Pancreas (tissue), 10 donors: ENCODE measurements around the gene PHACTR3. TPM values are rescaled to one million over a fixed set of nuclear protein-coding genes. Genes with fewer than 3 reads are reported as not detected.

ENCODE experiments used
- ATAC-seq, 4 donors: fragments of 200-7000 bp; cut with Tn5 transposase; one replicate each; pipeline versions ENCODE4 v1.8.0 to v1.9.1; 2020; ENCODE audit warnings: mild to moderate bottlenecking in 4 of 4, moderate library complexity in 4 of 4
- DNase-seq, 6 donors: peaks; one replicate each; pipeline ENCODE4 v3.0.0-alpha.2; 2020
- FAIRE-seq: peaks from 2 replicates; lab custom pipeline; 2012; peaks lifted over from hg19 to GRCh38; lab: Jason Lieb, UNC
- H3K27ac ChIP-seq, 4 donors: fragments of 200-600 bp; sonication (generic); 1 replicate in 3 of 4; 2 replicates in 1 of 4; pipeline versions ENCODE4 v1.5.0 to v1.8.0; 2020
- H3K27me3 ChIP-seq, 4 donors: fragments of 200-600 bp; one replicate each; pipeline ENCODE4 v1.8.0; 2021
- H3K36me3 ChIP-seq, 3 donors: fragments of 200-600 bp; sonication (generic) in 1 of 3; one replicate each; pipeline versions ENCODE4 v1.5.0 to v1.8.0; 2020 to 2021
- H3K4me1 ChIP-seq, 3 donors: fragments of 200-600 bp; one replicate each; pipeline ENCODE4 v1.8.0; 2021
- H3K4me3 ChIP-seq, 4 donors: fragments of 200-600 bp; sonication (generic) in 2 of 4; one replicate each; pipeline versions ENCODE4 v1.5.0 to v1.8.0; 2020 to 2021
- H3K9me3 ChIP-seq, 4 donors: fragments of 200-600 bp; one replicate each; pipeline ENCODE4 v1.8.0; 2021
- WGBS, 2 donors: extraction: QIAGEN DNeasy Blood & Tissue Kit; methylation state at CpG; one replicate each; pipeline ENCODE4 v1.1.7; 2013; 5-methylcytosine and 5-hydroxymethylcytosine counted together
- intact Hi-C, 3 donors: fragments of 100-400 bp; cut with DNase I; formaldehyde crosslinking; loops; one replicate each; pipeline versions ENCODE4 v1.11.1 to v1.14.2; 2022
- polyA plus RNA-seq, 2 donors: library from polyadenylated mRNA; stranded (reverse); fragments of 200-250 nt; gene quantifications; one replicate each; pipeline ENCODE4 v1.2.3, GENCODE V29; 2013
- total RNA-seq, 6 donors: library from RNA; stranded (reverse); fragmentation: NEBNext Ultra II Directional in 4 of 6; extraction: Animal tissue kit (Norgen Biotek cat#: 25700) in 4 of 6; gene quantifications; one replicate each; pipeline versions ENCODE4 v1.2.1 to v1.2.4, GENCODE V29; 2021 to 2023
- TF ChIP-seq, protein P1 (sequence below), 4 donors: fragments of 200-600 bp; sonication (generic) in 3 of 4; IDR thresholded peaks; one replicate each; pipeline versions ENCODE4 v1.5.0 to v1.8.0; 2021; ENCODE audit warnings: antibody characterized with exemption in 4 of 4
- donor health status: healthy with polysubstance abuse.
- donor health status: DM: no; HTN: no; CAD: no; lungs with moderate emphysema.
- donor health status: DM: no; HTN: no; CAD: no.
- donor health status: control.
- donor health status: control.
- donor health status: Bipolar disorder and iron deficiency.
- donor health status: DM: yes; HTN: yes; CAD: no.
- donor health status: DM: no; HTN: no; CAD: no.
- donor health status: DM: no; HTN: no; CAD: no.
- donor health status: DM: yes; HTN: yes; CAD: no.

PHACTR3 gene
- total and polyA plus RNA-seq, 8 donors: 0.14 to 1.5 (median 0.35) TPM; not detected in 3

DNA sequence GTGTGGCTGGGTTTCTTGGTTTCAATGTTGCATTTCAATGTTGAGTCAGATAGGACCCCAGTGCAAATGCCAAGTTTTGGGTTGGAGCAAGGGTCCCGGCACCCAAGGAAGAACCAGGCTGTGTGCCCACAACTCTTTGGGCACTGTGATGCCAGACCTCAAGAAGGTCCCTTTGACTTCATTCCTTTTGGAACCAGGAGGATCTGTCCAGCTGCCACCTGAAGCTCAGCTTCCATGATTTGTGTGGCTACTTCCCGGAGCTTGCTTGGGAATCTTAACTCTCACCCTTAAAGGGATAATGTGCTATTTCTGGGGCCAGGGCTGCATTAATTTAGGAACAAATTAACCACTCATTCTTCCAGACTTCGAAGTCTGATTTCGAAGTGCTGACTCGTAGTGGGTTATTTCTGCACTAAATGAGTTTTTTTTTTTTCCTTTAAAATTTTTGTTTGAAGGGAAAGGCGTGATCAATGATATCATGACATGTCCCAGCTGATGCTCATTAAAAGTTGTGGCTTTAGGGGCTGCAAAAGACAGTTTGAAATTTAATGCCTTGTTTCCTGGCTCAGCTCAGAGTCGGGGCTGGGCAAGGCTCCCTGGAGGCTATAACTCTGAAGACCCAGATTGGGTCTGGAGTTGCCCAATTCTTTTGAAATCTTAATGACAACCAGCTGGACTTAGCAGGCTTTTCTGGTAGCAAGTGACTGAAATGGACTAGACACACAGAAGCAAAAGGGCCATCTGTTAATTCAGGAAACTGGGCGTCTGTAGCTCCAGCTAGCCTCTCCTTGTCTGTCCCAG lies 24.0 kb upstream of the PHACTR3 start:
- H3K4me1 ChIP-seq: no peaks in the 10 kb centered on the region
- 33 to 48% methylated on average over 8 of the region's 8 CpGs for WGBS, 2 donors
- no peak overlapping the region for H3K27ac ChIP-seq
- ATAC-seq (no peak), DNase-seq (no peak), FAIRE-seq (no peak)
- H3K27me3 ChIP-seq: peaks cover 0 to 3% (median 1%) of the 10 kb centered on the region in 4 donors
- no peaks in the 10 kb centered on the region for H3K36me3 ChIP-seq
- intact Hi-C loops: no loop called here
- no peak overlapping the region for H3K4me3 ChIP-seq
- no peaks in the 10 kb centered on the region for H3K9me3 ChIP-seq
- TF ChIP-seq, protein P1, sequence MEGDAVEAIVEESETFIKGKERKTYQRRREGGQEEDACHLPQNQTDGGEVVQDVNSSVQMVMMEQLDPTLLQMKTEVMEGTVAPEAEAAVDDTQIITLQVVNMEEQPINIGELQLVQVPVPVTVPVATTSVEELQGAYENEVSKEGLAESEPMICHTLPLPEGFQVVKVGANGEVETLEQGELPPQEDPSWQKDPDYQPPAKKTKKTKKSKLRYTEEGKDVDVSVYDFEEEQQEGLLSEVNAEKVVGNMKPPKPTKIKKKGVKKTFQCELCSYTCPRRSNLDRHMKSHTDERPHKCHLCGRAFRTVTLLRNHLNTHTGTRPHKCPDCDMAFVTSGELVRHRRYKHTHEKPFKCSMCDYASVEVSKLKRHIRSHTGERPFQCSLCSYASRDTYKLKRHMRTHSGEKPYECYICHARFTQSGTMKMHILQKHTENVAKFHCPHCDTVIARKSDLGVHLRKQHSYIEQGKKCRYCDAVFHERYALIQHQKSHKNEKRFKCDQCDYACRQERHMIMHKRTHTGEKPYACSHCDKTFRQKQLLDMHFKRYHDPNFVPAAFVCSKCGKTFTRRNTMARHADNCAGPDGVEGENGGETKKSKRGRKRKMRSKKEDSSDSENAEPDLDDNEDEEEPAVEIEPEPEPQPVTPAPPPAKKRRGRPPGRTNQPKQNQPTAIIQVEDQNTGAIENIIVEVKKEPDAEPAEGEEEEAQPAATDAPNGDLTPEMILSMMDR (IDR thresholded peaks at IDR 0.05): no peak

GRCh38 chr20:59580991-59581401 lies 23.3 kb upstream of the PHACTR3 start:
- Histone ChIP-seq H3K4me1 (no peaks in the 10 kb centered on the region), H3K4me3 (no peak overlapping the region), H3K27ac (no peak overlapping the region), H3K9me3 (no peaks in the 10 kb centered on the region), H3K36me3 (no peaks in the 10 kb centered on the region), H3K27me3 (peaks cover 0 to 3% (median 1%) of the 10 kb centered on the region in 4 donors)
- DNase-seq (no peak), FAIRE-seq (no peak), ATAC-seq (no peak)
- TF ChIP-seq, protein P1 (IDR thresholded peaks at IDR 0.05): no peak
- WGBS, 2 donors: 50 to 58% methylated on average over 9 of the region's 9 CpGs
- intact Hi-C loops: no loop called here

GRCh38 chr20:59581993-59582679 lies 22.2 kb upstream of the PHACTR3 start:
- no peak for FAIRE-seq

GRCh38 chr20:59583428-59584277 lies 20.7 kb upstream of the PHACTR3 start:
- peak in 1 of 6 donors; percentile 7 for DNase-seq
- Histone ChIP-seq H3K4me1 (no peaks in the 10 kb centered on the region), H3K27me3 (no peaks in the 10 kb centered on the region), H3K27ac (no peak overlapping the region), H3K9me3 (no peaks in the 10 kb centered on the region), H3K36me3 (no peaks in the 10 kb centered on the region), H3K4me3 (no peak overlapping the region)
- ATAC-seq: no peak
- WGBS, 2 donors: 64 to 66% methylated on average over 31 of the region's 31 CpGs
- FAIRE-seq: no peak
- TF ChIP-seq, protein P1 (IDR thresholded peaks at IDR 0.05): no peak
- intact Hi-C loops: no loop called here

More at GRCh38 chr20:59581993-59582679, 22.2 kb upstream of the PHACTR3 start:
- no peak for ATAC-seq
- peaks cover 0 to 3% (median 1%) of the 10 kb centered on the region in 4 donors for H3K27me3 ChIP-seq
- no peaks in the 10 kb centered on the region for H3K36me3 ChIP-seq
- WGBS, 2 donors: 59 to 73% methylated on average over 13 of the region's 13 CpGs
- no peaks in the 10 kb centered on the region for H3K9me3 ChIP-seq
- TF ChIP-seq, protein P1 (IDR thresholded peaks at IDR 0.05): no peak
- no peaks in the 10 kb centered on the region for H3K4me1 ChIP-seq
- H3K27ac ChIP-seq: no peak overlapping the region
- H3K4me3 ChIP-seq: no peak overlapping the region
- DNase-seq: no peak
- intact Hi-C loops: no loop called here
